LNCAP (cell line): ENCODE results near the gene HGFAC.

Source experiments
- CTCF ChIP-seq: fragments of 450-650 bp; IDR thresholded peaks from 2 replicates; pipeline ENCODE4 v1.5.1; 2017; ENCODE audit warnings: mild to moderate bottlenecking

HGFAC gene

DNA sequence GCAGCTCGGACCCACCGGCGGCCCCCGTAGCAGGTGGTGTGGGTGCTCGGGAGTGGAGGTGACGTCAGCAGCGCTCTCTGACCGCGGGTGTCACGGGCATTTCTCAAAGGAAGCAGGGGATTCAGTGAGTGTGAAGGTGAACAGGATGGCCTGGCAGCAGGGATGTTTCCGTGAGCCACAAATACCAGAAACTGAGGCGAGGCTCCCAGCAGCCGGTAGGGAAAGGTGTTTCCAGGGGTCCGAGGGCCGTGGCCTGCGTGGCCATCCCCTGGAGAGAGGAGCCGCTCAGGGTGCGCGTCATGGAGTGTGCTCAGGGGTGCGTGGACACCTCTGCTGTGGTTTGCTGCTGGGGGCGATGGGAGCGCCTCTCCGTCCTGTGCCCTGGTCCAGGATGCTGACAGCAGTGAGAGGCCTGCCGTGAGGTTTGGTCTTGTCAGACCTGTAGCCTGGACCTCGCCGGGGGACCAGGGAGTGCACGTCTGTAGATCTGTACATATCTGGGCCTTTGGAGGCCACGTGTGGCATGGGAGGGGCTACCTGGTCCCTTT, 10.2 kb upstream of the HGFAC start:
- TF ChIP-seq CTCF: no peak

DNA sequence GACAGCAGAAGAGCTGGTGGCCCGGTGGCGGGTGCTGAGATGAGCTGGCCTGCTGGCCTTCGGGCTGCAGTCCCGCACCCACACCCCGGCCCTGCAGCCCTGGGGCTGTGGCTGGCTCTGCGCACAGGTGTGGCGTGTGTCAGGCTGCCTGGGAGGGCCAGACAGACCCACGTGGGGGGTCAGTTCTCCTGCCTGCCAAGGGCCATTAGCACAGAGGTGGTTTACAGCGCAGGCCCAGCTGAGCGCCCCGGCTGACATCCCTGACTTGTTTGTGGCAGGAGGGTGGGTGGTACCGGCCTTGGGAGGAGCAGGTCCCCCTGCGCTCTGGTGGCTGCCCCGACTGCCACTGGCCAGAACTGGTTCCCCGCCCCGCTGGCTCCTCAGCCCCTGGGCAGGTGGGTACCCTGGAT, 9.4 kb upstream of the HGFAC start:
- TF ChIP-seq CTCF: no peak

GRCh38 chr4:3433138-3433869, 8.5 kb upstream of the HGFAC start:
- TF ChIP-seq CTCF: no peak

GRCh38 chr4:3434881-3435685, 6.7 kb upstream of the HGFAC start:
- no peak for TF ChIP-seq CTCF

GRCh38 chr4:3435686-3435956, 6.1 kb upstream of the HGFAC start:
- no peak for TF ChIP-seq CTCF

DNA sequence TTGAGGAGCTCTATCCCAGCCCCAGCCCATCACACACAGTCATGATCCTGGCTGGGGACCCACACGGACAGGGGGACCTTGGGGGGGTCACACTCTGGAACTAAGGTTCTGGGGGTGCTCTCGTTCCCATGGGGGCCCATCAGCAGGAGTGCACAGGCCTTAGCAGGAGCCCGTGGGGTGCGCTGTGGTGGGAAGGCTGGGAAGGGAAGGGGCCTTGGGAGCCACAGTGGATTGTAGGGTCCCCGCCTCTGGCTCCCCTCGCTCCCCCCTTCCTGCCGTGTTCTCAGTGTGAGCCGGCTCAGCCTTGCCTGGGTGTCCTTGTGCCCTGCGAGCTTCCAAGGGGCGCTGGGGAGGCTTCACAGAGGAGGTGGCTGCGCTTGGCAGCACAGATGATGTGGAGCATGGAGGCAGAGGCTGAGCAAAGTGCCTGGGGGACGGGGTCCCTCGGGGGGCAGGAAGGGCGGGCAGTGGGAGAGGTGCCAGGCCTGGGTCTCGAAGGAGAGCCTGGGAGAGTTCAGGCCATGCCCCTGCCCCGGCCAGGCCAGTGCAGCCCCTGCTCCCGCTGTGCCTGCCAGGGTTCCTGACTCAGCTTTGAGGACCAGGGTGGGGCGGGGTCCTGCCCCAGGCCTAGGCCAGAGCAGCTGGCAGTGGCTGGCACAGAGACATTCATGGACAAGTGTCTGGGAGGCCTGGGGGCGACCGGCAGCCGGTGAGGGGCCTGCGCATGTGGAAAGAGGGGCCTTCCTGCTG, 5.5 kb upstream of the HGFAC start:
- no peak for TF ChIP-seq CTCF

GRCh38 chr4:3436798-3437581, 4.8 kb upstream of the HGFAC start:
- no peak for TF ChIP-seq CTCF
